Neuronal stem cell (in vitro differentiated cells): ENCODE measurements around the gene TLCD1.
A peak's percentile ranks its signal among the peaks of the same experiment; 100 is the strongest.
"Not testable (repeated sequence)": the region's sequence is repeated elsewhere in the genome, so short reads cannot be mapped to it uniquely, and the experiment has no call there.

Experiments
- DNase-seq: peaks from one replicate; pipeline ENCODE4 v3.0.0-alpha.2; 2013; ENCODE audit warnings: low spot score
- H2AFZ ChIP-seq: one replicate; pipeline ENCODE4 v1.6.1; 2013; ENCODE audit warnings: mild to moderate bottlenecking, low read length, inconsistent platforms
- H2AK5ac ChIP-seq: 2 replicates; pipeline ENCODE4 v1.6.1; 2013; ENCODE audit warnings: low read depth, mild to moderate bottlenecking, inconsistent platforms, low read length, moderate library complexity, mixed read lengths
- H2BK120ac ChIP-seq: 2 replicates; pipeline ENCODE4 v1.6.1; 2013; ENCODE audit warnings: low read depth, mild to moderate bottlenecking, inconsistent platforms, low read length, moderate library complexity, mixed read lengths
- H2BK12ac ChIP-seq: one replicate; pipeline ENCODE4 v1.6.1; 2013; ENCODE audit warnings: low read length, inconsistent platforms
- H2BK15ac ChIP-seq: 2 replicates; pipeline ENCODE4 v1.6.1; 2013; ENCODE audit warnings: mild to moderate bottlenecking, low read length, inconsistent platforms, mixed read lengths
- H2BK5ac ChIP-seq: one replicate; pipeline ENCODE4 v1.6.1; 2013; ENCODE audit warnings: inconsistent platforms, mild to moderate bottlenecking, low read length, moderate library complexity
- H3K14ac ChIP-seq: one replicate; pipeline ENCODE4 v1.6.1; 2013; ENCODE audit warnings: low read length, inconsistent platforms
- H3K18ac ChIP-seq: 2 replicates; pipeline ENCODE4 v1.6.1; 2013; ENCODE audit warnings: low read length, inconsistent platforms
- H3K23ac ChIP-seq: 2 replicates; pipeline ENCODE4 v1.6.1; 2013; ENCODE audit warnings: low read depth, mild to moderate bottlenecking, mixed read lengths, low read length, inconsistent platforms; ENCODE audit not compliant: poor library complexity
- H3K27ac ChIP-seq: replicated peaks from 3 replicates; pipeline ENCODE4 v1.5.1; 2013; ENCODE audit warnings: low read length, inconsistent platforms
- H3K27me3 ChIP-seq, 3 experiments: 2 replicates each; pipeline ENCODE4 v1.6.1; 2013; ENCODE audit warnings: low read length in 3 of 3, mild to moderate bottlenecking in 2 of 3, inconsistent platforms in 1 of 3, low read depth in 1 of 3, mixed read lengths in 1 of 3, moderate library complexity in 1 of 3; ENCODE audit not compliant: control insufficient read depth in 3 of 3, insufficient read depth in 3 of 3
- H3K36me3 ChIP-seq, 2 donors: replicated peaks in 1 of 2; 2 replicates each; pipeline ENCODE4 v1.6.1; 2013; ENCODE audit warnings: low read length in 2 of 2; ENCODE audit not compliant: control insufficient read depth in 2 of 2, insufficient read depth in 2 of 2
- H3K4ac ChIP-seq: 2 replicates; pipeline ENCODE4 v1.6.1; 2013; ENCODE audit warnings: inconsistent platforms, mild to moderate bottlenecking, low read length, moderate library complexity
- H3K4me1 ChIP-seq, 2 donors: 1 replicate in 1 of 2; 2 replicates in 1 of 2; pipeline ENCODE4 v1.6.1; 2013; ENCODE audit warnings: low read length in 2 of 2, low read depth in 1 of 2; ENCODE audit not compliant: control insufficient read depth in 2 of 2, insufficient read depth in 1 of 2
- H3K4me2 ChIP-seq: one replicate; pipeline ENCODE4 v1.6.1; 2013; ENCODE audit warnings: mild to moderate bottlenecking, low read length, inconsistent platforms; ENCODE audit not compliant: insufficient read depth, poor library complexity, severe bottlenecking
- H3K4me3 ChIP-seq, 2 donors: 2 replicates each; pipeline ENCODE4 v1.5.1; 2013; ENCODE audit warnings: low read length in 2 of 2, mild to moderate bottlenecking in 2 of 2, inconsistent platforms in 1 of 2, moderate library complexity in 1 of 2
- H3K79me1 ChIP-seq: one replicate; pipeline ENCODE4 v1.6.1; 2013; ENCODE audit warnings: low read depth, mild to moderate bottlenecking, inconsistent platforms, low read length, moderate library complexity
- H3K9ac ChIP-seq: one replicate; pipeline ENCODE4 v1.6.1; 2013; ENCODE audit warnings: mild to moderate bottlenecking, low read depth, low read length, inconsistent platforms; ENCODE audit not compliant: poor library complexity
- H3K9me3 ChIP-seq, 2 donors: replicated peaks in 1 of 2; 2 replicates each; pipeline versions ENCODE3 to v1.6.1; 2013; ENCODE audit warnings: low read length in 2 of 2, mild to moderate bottlenecking in 2 of 2, inconsistent platforms in 1 of 2, low read depth in 1 of 2, mixed read lengths in 1 of 2, moderate library complexity in 1 of 2; ENCODE audit not compliant: control insufficient read depth in 2 of 2, insufficient read depth in 1 of 2
- H4K8ac ChIP-seq: one replicate; pipeline ENCODE4 v1.6.1; 2013; ENCODE audit warnings: low read depth, mild to moderate bottlenecking, inconsistent platforms, low read length, moderate library complexity
- H4K91ac ChIP-seq: one replicate; pipeline ENCODE4 v1.6.1; 2013; ENCODE audit warnings: low read length, low read depth, mild to moderate bottlenecking, inconsistent platforms; ENCODE audit not compliant: poor library complexity
- WGBS, 2 donors: extraction: QIAGEN DNeasy Blood & Tissue Kit; methylation state at CpG; one replicate each; pipeline ENCODE4 v1.1.7; 2013; ENCODE audit warnings: missing lambda C conversion rate in 2 of 2, mixed read lengths in 1 of 2; ENCODE audit not compliant: insufficient read length in 2 of 2, insufficient replicate concordance in 1 of 2; ENCODE audit errors: extremely low coverage in 2 of 2; 5-methylcytosine and 5-hydroxymethylcytosine counted together

The TLCD1 gene

GRCh38 chr17:28722417-28723158 is 3.4 kb downstream of the TLCD1 start:
- peak overlapping the region; percentile 13 for H3K9ac ChIP-seq
- H4K91ac ChIP-seq, result no peak overlapping the region
- H2BK15ac ChIP-seq, result no peak overlapping the region
- no peak overlapping the region for H3K4me3 ChIP-seq
- H2AFZ ChIP-seq, result no peak overlapping the region
- no peak overlapping the region for H2AK5ac ChIP-seq
- H3K18ac ChIP-seq, result no peak overlapping the region
- WGBS, 2 donors, result no CpG with 5 or more reads among the region's 7 CpGs
- H2BK12ac ChIP-seq, result no peak overlapping the region
- no peak overlapping the region for H3K4me2 ChIP-seq
- no peak overlapping the region for H3K14ac ChIP-seq
- H3K79me1 ChIP-seq, result peaks cover 9% of the 10 kb centered on the region
- peaks cover 0 to 1% of the 10 kb centered on the region in 2 donors for H3K9me3 ChIP-seq
- H3K23ac ChIP-seq, result no peak overlapping the region
- peaks cover 29 to 35% of the 10 kb centered on the region in 2 donors for H3K4me1 ChIP-seq
- H2BK120ac ChIP-seq, result no peak overlapping the region
- no peaks in the 10 kb centered on the region for H3K27me3 ChIP-seq
- H3K4ac ChIP-seq, result no peak overlapping the region
- DNase-seq, result no peak
- no peak overlapping the region for H3K27ac ChIP-seq
- peaks cover 31 to 52% of the 10 kb centered on the region in 2 donors for H3K36me3 ChIP-seq
- H4K8ac ChIP-seq, result no peak overlapping the region
- no peak overlapping the region for H2BK5ac ChIP-seq

- H3K79me1 ChIP-seq, result peaks cover 10% of the 10 kb centered on the region
- not testable (repeated sequence) for H3K27ac ChIP-seq, H4K8ac ChIP-seq, DNase-seq, H2AK5ac ChIP-seq, H4K91ac ChIP-seq, H3K9me3 ChIP-seq, H3K4ac ChIP-seq, H2AFZ ChIP-seq, H3K27me3 ChIP-seq, H3K14ac ChIP-seq, H2BK5ac ChIP-seq, H2BK120ac ChIP-seq, H2BK15ac ChIP-seq, H3K23ac ChIP-seq, H2BK12ac ChIP-seq, H3K9ac ChIP-seq, H3K18ac ChIP-seq
- peaks cover 36 to 38% of the 10 kb centered on the region in 2 donors for H3K4me1 ChIP-seq
- H3K4me2 ChIP-seq, result peak overlapping the region; percentile 60
- WGBS, 2 donors, result no CpG with 5 or more reads among the region's 19 CpGs
- peaks cover 31 to 58% of the 10 kb centered on the region in 2 donors for H3K36me3 ChIP-seq
- peak overlapping the region; percentile 83 to 96 for H3K4me3 ChIP-seq
Measured at GRCh38 chr17:28720997-28721329, 5.1 kb downstream of the TLCD1 start.

GRCh38 chr17:28720247-28720996 is 5.6 kb downstream of the TLCD1 start:
- H2AK5ac ChIP-seq, result peak overlapping the region; percentile 68
- H4K8ac ChIP-seq, result no peak overlapping the region
- no peaks in the 10 kb centered on the region for H3K27me3 ChIP-seq
- H4K91ac ChIP-seq, result peak overlapping the region; percentile 82
- H3K18ac ChIP-seq, result peak overlapping the region; percentile 94
- H3K14ac ChIP-seq, result no peak overlapping the region
- peaks cover 0 to 1% of the 10 kb centered on the region in 2 donors for H3K9me3 ChIP-seq
- no peak overlapping the region for H2BK15ac ChIP-seq
- peak overlapping the region; percentile 60 for H3K4me2 ChIP-seq
- peak overlapping the region; percentile 82 for H3K23ac ChIP-seq
- peaks cover 10% of the 10 kb centered on the region for H3K79me1 ChIP-seq
- WGBS, 2 donors, result no CpG with 5 or more reads among the region's 30 CpGs
- peaks cover 33 to 63% of the 10 kb centered on the region in 2 donors for H3K36me3 ChIP-seq
- peaks cover 36 to 44% of the 10 kb centered on the region in 2 donors for H3K4me1 ChIP-seq
- H2BK120ac ChIP-seq, result no peak overlapping the region
- peak overlapping the region; percentile 92 for H3K9ac ChIP-seq
- H2BK5ac ChIP-seq, result peak overlapping the region; percentile 13
- H2AFZ ChIP-seq, result peak overlapping the region; percentile 56
- no peak for DNase-seq
- H3K4me3 ChIP-seq, result peak overlapping the region; percentile 83 to 96
- H3K27ac ChIP-seq, result no peak overlapping the region
- no peak overlapping the region for H2BK12ac ChIP-seq
- no peak overlapping the region for H3K4ac ChIP-seq

- no peaks in the 10 kb centered on the region for H3K9me3 ChIP-seq
- H3K27ac ChIP-seq, result peak overlapping the region; percentile 80
- H2BK120ac ChIP-seq, result no peak overlapping the region
- H3K18ac ChIP-seq, result peak overlapping the region; percentile 68
- no peak overlapping the region for H2BK15ac ChIP-seq
- no peak overlapping the region for H2AK5ac ChIP-seq
- H3K4me1 ChIP-seq, result peaks cover 23 to 33% of the 10 kb centered on the region in 2 donors
- H3K36me3 ChIP-seq, result peaks cover 37 to 63% of the 10 kb centered on the region in 2 donors
- H3K4me3 ChIP-seq, result peak overlapping the region; percentile 56 to 89
- H3K79me1 ChIP-seq, result peaks cover 10% of the 10 kb centered on the region
- H2AFZ ChIP-seq, result peak overlapping the region; percentile 57
- no peak overlapping the region for H3K23ac ChIP-seq
- no peak overlapping the region for H4K91ac ChIP-seq
- no peaks in the 10 kb centered on the region for H3K27me3 ChIP-seq
- H3K4me2 ChIP-seq, result peak overlapping the region; percentile 51
- no peak overlapping the region for H4K8ac ChIP-seq
- no peak overlapping the region for H2BK12ac ChIP-seq
- no peak overlapping the region for H3K14ac ChIP-seq
- WGBS, 2 donors, result no CpG with 5 or more reads among the region's 18 CpGs
- DNase-seq, result no peak
- H2BK5ac ChIP-seq, result no peak overlapping the region
- no peak overlapping the region for H3K9ac ChIP-seq
- no peak overlapping the region for H3K4ac ChIP-seq
Measured at GRCh38 chr17:28719021-28719433, 7.0 kb downstream of the TLCD1 start.
